GDM1 (cell line): ENCODE measurements around the gene ZNF695.

Experiments used
- DNase-seq: peaks from one replicate; lab custom pipeline; 2025; lab: John Stamatoyannopoulos, UW

ZNF695 gene

GRCh38 chr1:246959944-246960693 is 47.7 kb downstream of the ZNF695 start:
- DNase-seq = peak; percentile 29

- DNase-seq = no peak
These were observed 53.7 kb downstream of the ZNF695 start for GRCh38 chr1:246954126-246954525.

- DNase-seq = no peak
These were observed 56.4 kb downstream of the ZNF695 start for GRCh38 chr1:246951413-246951812.

GRCh38 chr1:246949956-246950355 is 57.9 kb downstream of the ZNF695 start:
- no peak for DNase-seq

- no peak for DNase-seq
These were observed 60.6 kb downstream of the ZNF695 start for GRCh38 chr1:246947255-246947654.

- DNase-seq = no peak
These were observed 61.5 kb downstream of the ZNF695 start for GRCh38 chr1:246946366-246946765.
